ENCODE data around the gene NXT1. TPM values are rescaled to one million over a fixed set of nuclear protein-coding genes. Genes with fewer than 3 reads are reported as not detected.
A peak's percentile ranks its signal among the peaks of the same experiment; 100 is the strongest.

The NXT1 gene
- total and polyA plus RNA-seq, 2 of the 4 experiments (the other 2 are of a cell fraction) = 23.6 to 25.5 TPM

- H3K36me3 ChIP-seq (ENCODE audit: control insufficient read depth, insufficient read depth, low read length) = no peaks in the 10 kb centered on the region
- ATAC-seq (ENCODE audit: low read depth) (no peak), DNase-seq (no peak)
- in situ Hi-C loops (cut with MboI; ENCODE audit: low sequenced_read_pairs) (loop anchor here (5.0 to 25.0 kb wide), 3 partner anchors 285 to 1003 kb away; no protein-coding TSS in a partner anchor), dilution Hi-C loops (cut with HindIII; ENCODE audit: low sequenced_read_pairs, unreplicated experiment) (no loop called here), intact Hi-C loops (cut with micrococcal nuclease) (loop anchor here (1.0 to 5.0 kb wide), 3 partner anchors 290 to 1003 kb away; no protein-coding TSS in a partner anchor)
- peaks cover 13% of the 10 kb centered on the region for H3K27me3 ChIP-seq (ENCODE audit: control insufficient read depth, insufficient read depth, low read length)
- H2BK5ac ChIP-seq (ENCODE audit: low read depth, low read length, poor library complexity, severe bottlenecking) = no peak overlapping the region
- no peak overlapping the region for H4K5ac ChIP-seq (ENCODE audit: low read depth, low read length)
- peak overlapping the region; percentile 37 for H2AK9ac ChIP-seq (replicated peaks; ENCODE audit: low read depth, low read length, poor library complexity)
- H3K56ac ChIP-seq (ENCODE audit: extremely low read depth, insufficient read depth, low read length) = no peak overlapping the region
- TF ChIP-seq USF2 (IDR thresholded peaks at IDR 0.05; ENCODE audit: low read depth, low read length) (no peak), MAZ (IDR thresholded peaks at IDR 0.05; ENCODE audit: borderline replicate concordance, low read depth, low read length) (no peak)
- H3K27ac ChIP-seq (ENCODE audit: insufficient read depth, low read length) = no peak overlapping the region
- no peaks in the 10 kb centered on the region for H3K9me3 ChIP-seq (ENCODE audit: control insufficient read depth, insufficient read depth, low read length)
- no peak overlapping the region for H3K14ac ChIP-seq (replicated peaks; ENCODE audit: low read depth, low read length)
- H4K20me1 ChIP-seq (ENCODE audit: insufficient read depth, low read length) = no peaks in the 10 kb centered on the region
- 77% methylated on average over 9 of the region's 13 CpGs; no CpG with 5 or more reads in 1 of the 2 experiments for WGBS, 2 experiments (ENCODE audit: extremely low coverage in 2 of 2, insufficient read length in 1 of 2)
- H3K4me3 ChIP-seq (ENCODE audit: insufficient read depth, low read depth, low read length) = no peak overlapping the region
- H2AFZ ChIP-seq (replicated peaks; ENCODE audit: low read length, poor library complexity) = no peak overlapping the region
- H4K8ac ChIP-seq (ENCODE audit: low read depth in 2 of 2, low read length in 2 of 2) = no peak overlapping the region
- H2BK20ac ChIP-seq (ENCODE audit: low read depth, low read length) = no peak overlapping the region
- no peaks in the 10 kb centered on the region for H3K4me1 ChIP-seq (ENCODE audit: control insufficient read depth, insufficient read depth, low read length)
- H3K79me1 ChIP-seq (ENCODE audit: low read depth in 1 of 2, low read length in 2 of 2) = no peaks in the 10 kb centered on the region
- no peak overlapping the region for H2AK5ac ChIP-seq (ENCODE audit: low read depth, low read length)
- no peaks in the 10 kb centered on the region for H3K9me1 ChIP-seq (ENCODE audit: insufficient read depth, low read length)
- H4K91ac ChIP-seq (ENCODE audit: insufficient read depth, low read depth, low read length) = no peak overlapping the region
- no TSS peak for BruUV-seq (replicated peaks)
- H2BK15ac ChIP-seq (ENCODE audit: low read depth, low read length) = no peak overlapping the region
- H2BK120ac ChIP-seq (ENCODE audit: low read depth, low read length) = no peak overlapping the region
- ChIA-PET CTCF (interaction anchor here (1.0 to 3.8 kb wide), 7 partner anchors 10 to 648 kb away, joined by 3 to 56 read pairs (median 7); partner anchors contain the start of gene NXT1), POLR2A (ENCODE audit: unreplicated experiment) (no interaction called here)
- no peak overlapping the region for H3K9ac ChIP-seq (ENCODE audit: low read depth, low read length)
- H3K4me2 ChIP-seq (ENCODE audit: low read depth, low read length) = no peak overlapping the region
- H3K18ac ChIP-seq (ENCODE audit: low read depth, low read length) = no peak overlapping the region
- no peak overlapping the region for H3K23ac ChIP-seq (ENCODE audit: low read depth, low read length)
- no peak overlapping the region for H3K4ac ChIP-seq (ENCODE audit: low read depth, low read length)
Measured at GRCh38 chr20:23339986-23340385, 10.6 kb upstream of the NXT1 start.

Data from IMR-90 (cell line).